H1 (cell line): ENCODE results near the gene SESN2. TPM values are rescaled to one million over a fixed set of nuclear protein-coding genes. Genes with fewer than 3 reads are reported as not detected.
"Not testable (repeated sequence)": the region's sequence is repeated elsewhere in the genome, so short reads cannot be mapped to it uniquely, and the experiment has no call there.

ENCODE experiments used
- CTCF ChIA-PET: fragments of 300-600 bp; sonication (Branson Sonifier 250); formaldehyde crosslinking; loops from one replicate; lab custom pipeline; 2021; ENCODE audit not compliant: partially characterized antibody; lab: Charles Lee
- POLR2A ChIA-PET: fragments of 300-600 bp; sonication (Branson Sonifier 250); formaldehyde crosslinking; loops from one replicate; lab custom pipeline; 2021; ENCODE audit warnings: inconsistent platforms; ENCODE audit not compliant: partially characterized antibody; lab: Charles Lee
- DNase-seq, 2 experiments: peaks; one replicate each; pipeline versions ENCODE4 v3.0.0 to v3.0.0-alpha.2; 2010 to 2022; ENCODE audit warnings: low spot score in 2 of 2, low read depth in 1 of 2, mixed read lengths in 1 of 2
- FAIRE-seq: peaks from 2 replicates; lab custom pipeline; 2011; peaks lifted over from hg19 to GRCh38; lab: Jason Lieb, UNC
- H2AFZ ChIP-seq: 2 replicates; pipeline ENCODE4 v1.8.1; 2012; ENCODE audit warnings: low read length, inconsistent platforms
- H2AK5ac ChIP-seq: 2 replicates; pipeline ENCODE4 v1.6.1; 2013; ENCODE audit warnings: low read depth, low read length
- H2BK120ac ChIP-seq: replicated peaks from 2 replicates; pipeline ENCODE3; 2013; ENCODE audit warnings: low read depth, low read length, inconsistent platforms
- H2BK12ac ChIP-seq: 2 replicates; pipeline ENCODE4 v1.6.1; 2013; ENCODE audit warnings: low read depth, low read length
- H2BK15ac ChIP-seq: 2 replicates; pipeline ENCODE4 v1.6.1; 2013; ENCODE audit warnings: low read length
- H2BK20ac ChIP-seq: 2 replicates; pipeline ENCODE4 v1.6.1; 2013; ENCODE audit warnings: low read length
- H2BK5ac ChIP-seq: 2 replicates; pipeline ENCODE4 v1.6.1; 2013; ENCODE audit warnings: low read depth, low read length
- H3K14ac ChIP-seq: 2 replicates; pipeline ENCODE4 v1.6.1; 2013; ENCODE audit warnings: inconsistent platforms; ENCODE audit not compliant: insufficient read length
- H3K18ac ChIP-seq: 2 replicates; pipeline ENCODE4 v1.6.1; 2013; ENCODE audit warnings: low read length; ENCODE audit errors: extremely low read depth
- H3K23ac ChIP-seq: 2 replicates; pipeline ENCODE4 v1.6.1; 2013; ENCODE audit warnings: inconsistent platforms; ENCODE audit not compliant: insufficient read length
- H3K23me2 ChIP-seq: 2 replicates; pipeline ENCODE4 v1.6.1; 2013; ENCODE audit warnings: low read depth, low read length
- H3K27ac ChIP-seq: 2 replicates; pipeline ENCODE4 v1.6.1; 2011; ENCODE audit warnings: low read depth, low read length, inconsistent platforms
- H3K27me3 ChIP-seq, 4 experiments: replicated peaks in 1 of 4; 1 replicate in 1 of 4; 2 replicates in 3 of 4; pipeline versions ENCODE4 v1.6.1 to v1.8.1; 2011 to 2013; ENCODE audit warnings: low read length in 3 of 4, mild to moderate bottlenecking in 3 of 4, inconsistent platforms in 2 of 4, mixed read lengths in 2 of 4, moderate library complexity in 1 of 4; ENCODE audit not compliant: control insufficient read depth in 3 of 4, insufficient read depth in 3 of 4; ENCODE audit errors: extremely low read depth in 1 of 4
- H3K36me3 ChIP-seq, 4 experiments: 2 replicates each; pipeline versions ENCODE4 v1.6.1 to v1.8.1; 2011 to 2013; ENCODE audit warnings: mild to moderate bottlenecking in 4 of 4, low read length in 3 of 4, moderate library complexity in 2 of 4, control low read depth in 1 of 4, inconsistent platforms in 1 of 4; ENCODE audit not compliant: insufficient read depth in 4 of 4, control insufficient read depth in 2 of 4
- H3K4ac ChIP-seq: replicated peaks from 2 replicates; pipeline ENCODE3; 2013; ENCODE audit warnings: low read length, low read depth, mixed read lengths, inconsistent platforms; ENCODE audit not compliant: insufficient read length
- H3K4me1 ChIP-seq, 4 experiments: replicated peaks in 1 of 4; 1 replicate in 1 of 4; 2 replicates in 3 of 4; pipeline versions ENCODE4 v1.6.1 to v1.8.1; 2011 to 2013; ENCODE audit warnings: low read length in 3 of 4, inconsistent platforms in 2 of 4, mixed read lengths in 1 of 4; ENCODE audit not compliant: insufficient read depth in 4 of 4, control insufficient read depth in 3 of 4
- H3K4me2 ChIP-seq, 2 experiments: 2 replicates each; pipeline versions ENCODE4 v1.6.1 to v1.8.1; 2011 to 2013; ENCODE audit warnings: low read depth in 2 of 2, low read length in 2 of 2, control low read depth in 1 of 2, inconsistent platforms in 1 of 2, mild to moderate bottlenecking in 1 of 2; ENCODE audit not compliant: insufficient read depth in 1 of 2
- H3K4me3 ChIP-seq, 4 experiments: fragments of 200-600, 300-600 bp in 1 of 4; sonication (generic), shearing (Covaris generic), sonication (Bioruptor Twin) in 1 of 4; 2 replicates each; pipeline versions ENCODE4 v1.5.1 to v1.8.1; 2011 to 2016; ENCODE audit warnings: low read length in 4 of 4, low read depth in 3 of 4, control low read depth in 2 of 4, inconsistent platforms in 2 of 4, mild to moderate bottlenecking in 2 of 4, mixed read lengths in 1 of 4, moderate library complexity in 1 of 4; ENCODE audit not compliant: insufficient read depth in 2 of 4; ENCODE audit errors: extremely low read depth in 1 of 4
- H3K56ac ChIP-seq: replicated peaks from 2 replicates; pipeline ENCODE3; 2013; ENCODE audit warnings: low read depth, mild to moderate bottlenecking, mixed read lengths, low read length, inconsistent platforms; ENCODE audit not compliant: insufficient read length
- H3K79me1 ChIP-seq: 2 replicates; pipeline ENCODE4 v1.6.1; 2013; ENCODE audit warnings: low read depth, low read length, control low read depth
- H3K79me2 ChIP-seq, 2 experiments: 2 replicates each; pipeline versions ENCODE4 v1.6.1 to v1.8.1; 2012 to 2013; ENCODE audit warnings: low read length in 2 of 2, mild to moderate bottlenecking in 2 of 2, inconsistent platforms in 1 of 2; ENCODE audit not compliant: insufficient read depth in 2 of 2, control insufficient read depth in 1 of 2
- H3K9ac ChIP-seq, 4 experiments: replicated peaks in 1 of 4; 1 replicate in 1 of 4; 2 replicates in 3 of 4; pipeline versions ENCODE4 v1.6.1 to v1.8.1; 2011 to 2013; ENCODE audit warnings: low read depth in 3 of 4, low read length in 3 of 4, control low read depth in 2 of 4, mild to moderate bottlenecking in 2 of 4, moderate library complexity in 2 of 4, inconsistent platforms in 1 of 4; ENCODE audit errors: extremely low read depth in 1 of 4
- H3K9me3 ChIP-seq, 2 experiments: 2 replicates each; pipeline versions ENCODE4 v1.6.1 to v1.8.1; 2012 to 2013; ENCODE audit warnings: mild to moderate bottlenecking in 2 of 2, moderate library complexity in 2 of 2, control low read depth in 1 of 2, inconsistent platforms in 1 of 2, low read depth in 1 of 2, low read length in 1 of 2, mixed read lengths in 1 of 2; ENCODE audit not compliant: insufficient read depth in 2 of 2
- H4K20me1 ChIP-seq, 2 experiments: replicated peaks in 1 of 2; 2 replicates each; pipeline versions ENCODE3 to v1.8.1; 2011 to 2013; ENCODE audit warnings: inconsistent platforms in 2 of 2, low read length in 2 of 2, mild to moderate bottlenecking in 1 of 2; ENCODE audit not compliant: insufficient read depth in 2 of 2, control insufficient read depth in 1 of 2
- H4K5ac ChIP-seq: 2 replicates; pipeline ENCODE4 v1.6.1; 2013; ENCODE audit warnings: low read length, low read depth, mixed read lengths, inconsistent platforms; ENCODE audit not compliant: insufficient read length
- H4K8ac ChIP-seq: 2 replicates; pipeline ENCODE4 v1.8.0; 2013; ENCODE audit warnings: mild to moderate bottlenecking, moderate library complexity, low read length, inconsistent platforms; ENCODE audit not compliant: insufficient read depth; ENCODE audit errors: extremely low read depth
- H4K91ac ChIP-seq: replicated peaks from 2 replicates; pipeline ENCODE3; 2013; ENCODE audit warnings: low read length, mixed read lengths, inconsistent platforms; ENCODE audit not compliant: insufficient read length
- WGBS, 2 experiments: shearing (Covaris generic) in 1 of 2; methylation state at CpG; one replicate each; pipeline versions ENCODE4 v1.1.6 to v1.1.7; 2013 to 2015; ENCODE audit warnings: low lambda C conversion rate in 2 of 2, mixed read lengths in 2 of 2, inconsistent platforms in 1 of 2, low coverage in 1 of 2, missing lambda C conversion rate in 1 of 2; ENCODE audit not compliant: insufficient replicate concordance in 2 of 2, insufficient coverage in 1 of 2, insufficient read length in 1 of 2; ENCODE audit errors: extremely low coverage in 1 of 2, missing lambda C conversion rate in 1 of 2; 5-methylcytosine and 5-hydroxymethylcytosine counted together
- polyA plus RNA-seq, 7 experiments: library from polyadenylated mRNA; depleted of rRNA in 3 of 7; stranded (reverse) in 5 of 7; unstranded in 2 of 7; fragments of >200 nt in 5 of 7; fragments of 200-250 nt in 2 of 7; gene quantifications; 1 replicate in 5 of 7; 2 replicates in 1 of 7; 4 replicates in 1 of 7; pipeline versions ENCODE4 v1.2.1 to v1.2.3, GENCODE V29; 2011 to 2013; ENCODE audit warnings: missing spikeins in 2 of 7, mixed read lengths in 2 of 7
- total RNA-seq: library from RNA; stranded (reverse); fragmentation: NEBNext Ultra II Directional; extraction: Animal tissue kit (Norgen Biotek cat#: 25700); gene quantifications from 2 replicates; pipeline ENCODE4 v1.2.1, GENCODE V29; 2021

The SESN2 gene
- total and polyA plus RNA-seq, 2 of the 8 experiments (the other 6 are each of a cell fraction or from before 2014, with no cell fraction given), result 25.1 to 33.0 TPM

- H3K23me2 ChIP-seq, H4K20me1 ChIP-seq, H2BK12ac ChIP-seq, H2AFZ ChIP-seq, H3K4me1 ChIP-seq, H2AK5ac ChIP-seq, H2BK5ac ChIP-seq, H3K79me1 ChIP-seq, H3K56ac ChIP-seq, H3K27ac ChIP-seq, H4K91ac ChIP-seq, H4K5ac ChIP-seq, H3K18ac ChIP-seq, H3K4me3 ChIP-seq, H2BK15ac ChIP-seq, DNase-seq, H4K8ac ChIP-seq, H3K9ac ChIP-seq, H3K9me3 ChIP-seq, H3K4ac ChIP-seq, H2BK120ac ChIP-seq, FAIRE-seq, H3K79me2 ChIP-seq, H2BK20ac ChIP-seq, H3K14ac ChIP-seq, H3K4me2 ChIP-seq, H3K23ac ChIP-seq, H3K27me3 ChIP-seq: not testable (repeated sequence)
- 84% methylated on average over 9 of the region's 11 CpGs; no CpG with 5 or more reads in 1 of the 2 experiments for WGBS, 2 experiments
- CTCF ChIA-PET, result interaction anchor here (0.6 to 3.0 kb wide), 10 partner anchors 10 to 870 kb away, joined by 3 to 14 read pairs (median 4); no protein-coding TSS in a partner anchor
- peaks cover under 1 to 12% (median 6%) of the 10 kb centered on the region in 4 experiments; a peak in 4 of 8 replicates for H3K36me3 ChIP-seq
- POLR2A ChIA-PET, result interaction anchor here (1.2 to 3.6 kb wide), 6 partner anchors 13 to 181 kb away, joined by 5 to 29 read pairs (median 6); partner anchors contain the start of gene SESN2
These were observed 68.1 kb downstream of the SESN2 start for GRCh38 chr1:28327431-28327830.
